GM12891 (cell line): Measurements from ENCODE around the gene MYL3.

Source experiments
- POLR2A ChIP-seq: IDR thresholded peaks from 2 replicates; pipeline ENCODE4 v1.6.1; 2011; ENCODE audit warnings: low read depth, low read length, control low read depth
- TAF1 ChIP-seq: IDR thresholded peaks from 2 replicates; pipeline ENCODE4 v1.6.1; 2011; ENCODE audit warnings: low read depth, low read length, control low read depth

- TF ChIP-seq TAF1 = no peak
- TF ChIP-seq POLR2A = no peak
These were observed 1.8 kb upstream of the MYL3 start for GRCh38 chr3:46865031-46865507.
